GM19467 (cell line): Measurements from ENCODE around the gene ITPKB.
A peak's percentile ranks its signal among the peaks of the same experiment; 100 is the strongest.

Source experiments
- ATAC-seq: cut with Tn5 transposase; IDR thresholded peaks from one replicate; pipeline ENCODE4 v1.9.1; 2021; ENCODE audit warnings: mild to moderate bottlenecking, moderate library complexity; ENCODE audit not compliant: unreplicated experiment

Gene ITPKB

GRCh38 chr1:226708342-226708780, 30.7 kb downstream of the ITPKB start:
- no peak for ATAC-seq

- ATAC-seq, result no peak
These were observed 32.4 kb downstream of the ITPKB start for GRCh38 chr1:226706684-226707083.

- ATAC-seq, result no peak
These were observed 34.7 kb downstream of the ITPKB start for GRCh38 chr1:226704169-226704937.

- peak; percentile 72 for ATAC-seq
These were observed 35.9 kb downstream of the ITPKB start for GRCh38 chr1:226702957-226703831.

- ATAC-seq, result no peak
These were observed 36.6 kb downstream of the ITPKB start for GRCh38 chr1:226702318-226702956.

GRCh38 chr1:226700861-226701260, 38.2 kb downstream of the ITPKB start:
- ATAC-seq, result no peak

- ATAC-seq, result no peak
These were observed 39.9 kb downstream of the ITPKB start for GRCh38 chr1:226699166-226699565.

- ATAC-seq, result no peak
These were observed 40.4 kb downstream of the ITPKB start for GRCh38 chr1:226698659-226699058.

GRCh38 chr1:226697929-226698544, 41.0 kb downstream of the ITPKB start:
- no peak for ATAC-seq

GRCh38 chr1:226697151-226697928, 41.7 kb downstream of the ITPKB start:
- no peak for ATAC-seq

GRCh38 chr1:226696547-226696946, 42.5 kb downstream of the ITPKB start:
- no peak for ATAC-seq

GRCh38 chr1:226695335-226695900, 43.7 kb downstream of the ITPKB start:
- no peak for ATAC-seq

- ATAC-seq, result no peak
These were observed 46.3 kb downstream of the ITPKB start for GRCh38 chr1:226692823-226693222.

GRCh38 chr1:226692051-226692792, 46.9 kb downstream of the ITPKB start:
- ATAC-seq, result no peak

GRCh38 chr1:226691247-226691646, 47.8 kb downstream of the ITPKB start:
- ATAC-seq, result no peak

GRCh38 chr1:226690460-226690982, 48.6 kb downstream of the ITPKB start:
- no peak for ATAC-seq

- ATAC-seq, result no peak
These were observed 50.3 kb downstream of the ITPKB start for GRCh38 chr1:226688808-226689207.

GRCh38 chr1:226688056-226688748, 50.9 kb downstream of the ITPKB start:
- no peak for ATAC-seq
